Uterus (tissue), 2 donors: ENCODE data around the gene CLIC6.

ENCODE experiments used
- POLR2A ChIP-seq, 2 donors: fragments of 450-650 bp; IDR thresholded peaks; one replicate each; pipeline ENCODE4 v1.6.1; 2016; ENCODE audit warnings: antibody characterized with exemption in 2 of 2, mild to moderate bottlenecking in 1 of 2, moderate library complexity in 1 of 2
- TF ChIP-seq, protein P1 (sequence below), 4 experiments: fragments of 200-600 bp in 2 of 4; fragments of 450-650 bp in 2 of 4; sonication (generic) in 2 of 4; IDR thresholded peaks; one replicate each; pipeline ENCODE4 v1.5.1; 2016 to 2019; ENCODE audit warnings: antibody characterized with exemption in 4 of 4, mild to moderate bottlenecking in 2 of 4, moderate library complexity in 1 of 4

DNA sequence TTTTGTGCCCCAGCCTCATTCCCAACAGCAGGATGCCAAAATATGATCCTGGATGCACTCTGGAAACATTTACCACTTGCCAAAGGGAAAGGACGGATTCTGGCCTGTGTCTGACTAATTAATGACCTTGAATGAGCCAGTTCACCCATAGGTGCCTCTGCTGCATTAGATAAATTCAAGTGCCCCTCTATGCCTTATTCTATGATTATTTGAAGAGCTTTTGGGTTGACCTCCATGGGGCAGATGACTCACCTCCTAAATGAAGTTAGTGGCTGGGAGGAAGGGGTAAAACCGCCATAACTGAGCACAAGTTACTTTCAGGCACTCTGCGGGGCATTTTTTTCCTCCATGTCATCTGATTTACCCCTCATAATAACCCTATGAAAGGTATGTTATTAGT, 98.1 kb downstream of the CLIC6 start:
- TF ChIP-seq, protein P1, sequence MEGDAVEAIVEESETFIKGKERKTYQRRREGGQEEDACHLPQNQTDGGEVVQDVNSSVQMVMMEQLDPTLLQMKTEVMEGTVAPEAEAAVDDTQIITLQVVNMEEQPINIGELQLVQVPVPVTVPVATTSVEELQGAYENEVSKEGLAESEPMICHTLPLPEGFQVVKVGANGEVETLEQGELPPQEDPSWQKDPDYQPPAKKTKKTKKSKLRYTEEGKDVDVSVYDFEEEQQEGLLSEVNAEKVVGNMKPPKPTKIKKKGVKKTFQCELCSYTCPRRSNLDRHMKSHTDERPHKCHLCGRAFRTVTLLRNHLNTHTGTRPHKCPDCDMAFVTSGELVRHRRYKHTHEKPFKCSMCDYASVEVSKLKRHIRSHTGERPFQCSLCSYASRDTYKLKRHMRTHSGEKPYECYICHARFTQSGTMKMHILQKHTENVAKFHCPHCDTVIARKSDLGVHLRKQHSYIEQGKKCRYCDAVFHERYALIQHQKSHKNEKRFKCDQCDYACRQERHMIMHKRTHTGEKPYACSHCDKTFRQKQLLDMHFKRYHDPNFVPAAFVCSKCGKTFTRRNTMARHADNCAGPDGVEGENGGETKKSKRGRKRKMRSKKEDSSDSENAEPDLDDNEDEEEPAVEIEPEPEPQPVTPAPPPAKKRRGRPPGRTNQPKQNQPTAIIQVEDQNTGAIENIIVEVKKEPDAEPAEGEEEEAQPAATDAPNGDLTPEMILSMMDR (IDR thresholded peaks at IDR 0.05) = no peak
- TF ChIP-seq POLR2A (IDR thresholded peaks at IDR 0.05) = no peak
